ENCODE measurements around the gene TSR3. TPM values are rescaled to one million over a fixed set of nuclear protein-coding genes. Genes with fewer than 3 reads are reported as not detected.

The TSR3 gene
- polyA plus RNA-seq, 1 of the 3 experiments (the other 2 are of a cell fraction), result 87.3 TPM

DNA sequence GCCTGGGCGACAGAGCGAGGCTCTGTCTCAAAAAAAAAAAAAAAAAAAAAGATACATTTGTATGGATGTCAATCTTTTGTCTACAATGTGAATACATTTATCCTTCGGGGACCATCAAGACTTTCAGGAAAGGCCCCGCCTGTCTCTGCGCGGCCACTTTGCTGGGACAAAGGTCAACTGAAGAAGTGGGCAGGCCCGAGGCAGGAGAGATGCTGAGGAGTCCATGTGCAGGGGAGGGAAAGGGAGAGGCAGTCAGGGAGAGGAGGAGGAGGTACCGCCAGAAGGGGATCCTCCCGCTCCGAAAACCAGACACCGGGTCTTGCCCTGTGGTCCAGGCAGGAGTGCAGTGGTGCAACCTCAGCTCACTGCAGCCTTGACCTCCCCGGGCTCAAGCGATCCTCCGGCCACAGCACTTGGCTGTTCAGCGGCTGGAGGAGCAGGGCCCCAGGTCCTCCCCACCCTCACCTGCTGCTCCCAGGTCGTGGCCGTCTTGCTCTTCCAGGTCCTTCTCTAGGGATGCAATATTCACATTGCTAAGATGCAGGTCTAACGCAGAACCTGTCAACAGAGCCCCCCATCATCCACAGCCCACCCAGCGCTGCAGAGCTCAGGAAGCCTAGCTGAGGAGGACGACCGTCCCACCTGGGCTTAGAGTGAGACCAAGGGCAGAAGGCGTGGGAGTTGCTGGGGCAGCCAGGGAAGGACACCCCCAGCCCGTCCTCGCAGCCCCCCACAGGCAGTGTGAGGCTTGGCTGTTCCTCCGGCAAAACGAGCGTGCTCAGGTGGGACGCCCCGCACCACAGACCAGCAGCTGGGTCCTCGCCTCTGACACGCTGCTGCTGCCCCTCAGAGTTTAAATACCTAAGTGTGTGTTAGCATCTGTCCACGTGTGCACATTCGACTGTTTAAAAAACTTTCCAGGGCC, 19.6 kb upstream of the TSR3 start:
- Histone ChIP-seq H2AFZ (ENCODE audit: low read depth) (no peak overlapping the region), H3K9me2 (no peaks in the 10 kb centered on the region), H4K20me1 (ENCODE audit: insufficient read depth) (no peaks in the 10 kb centered on the region), H3K4me3 (ENCODE audit: low read depth in 2 of 2, low read length in 1 of 2) (no peak overlapping the region), H3K36me3 (replicated peaks in 1 of 2; ENCODE audit: control insufficient read depth in 1 of 2, insufficient read depth in 2 of 2, low read length in 1 of 2) (peaks cover 3 to 20% of the 10 kb centered on the region in 2 experiments), H3K27me3 (ENCODE audit: insufficient read depth) (no peaks in the 10 kb centered on the region), H3F3A (replicated peaks; ENCODE audit: insufficient read depth) (no peaks in the 10 kb centered on the region), H3K27ac (ENCODE audit: low read depth in 2 of 2, low read length in 1 of 2) (no peak overlapping the region), H3K4me1 (ENCODE audit: control insufficient read depth in 1 of 2, insufficient read depth in 2 of 2, low read depth in 1 of 2, low read length in 1 of 2) (no peaks in the 10 kb centered on the region), H3K4me2 (no peak overlapping the region), H3K79me2 (ENCODE audit: insufficient read depth) (no peaks in the 10 kb centered on the region; the same call in 1 of the 2 replicates), H3K9ac (no peak overlapping the region), H3K9me3 (no peaks in the 10 kb centered on the region)
- POLR2A ChIA-PET, result no interaction called here
- CTCF ChIA-PET, result interaction anchor here (0.7 kb wide), 1 partner anchor 8 kb away, joined by 3 read pairs; no protein-coding TSS in a partner anchor
- DNase-seq, result no peak
- WGBS (ENCODE audit: low lambda C conversion rate), result 93% methylated on average over 21 of the region's 33 CpGs
- TF ChIP-seq RAD21 (IDR thresholded peaks at IDR 0.05; ENCODE audit: low read length), result no peak
- no peak for TF ChIP-seq NRF1 (IDR thresholded peaks at IDR 0.05; ENCODE audit: low read depth, low read length)
- TF ChIP-seq GATA2 (CRISPR knock-in tag; IDR thresholded peaks at IDR 0.05), result no peak
- TF ChIP-seq, protein P1, sequence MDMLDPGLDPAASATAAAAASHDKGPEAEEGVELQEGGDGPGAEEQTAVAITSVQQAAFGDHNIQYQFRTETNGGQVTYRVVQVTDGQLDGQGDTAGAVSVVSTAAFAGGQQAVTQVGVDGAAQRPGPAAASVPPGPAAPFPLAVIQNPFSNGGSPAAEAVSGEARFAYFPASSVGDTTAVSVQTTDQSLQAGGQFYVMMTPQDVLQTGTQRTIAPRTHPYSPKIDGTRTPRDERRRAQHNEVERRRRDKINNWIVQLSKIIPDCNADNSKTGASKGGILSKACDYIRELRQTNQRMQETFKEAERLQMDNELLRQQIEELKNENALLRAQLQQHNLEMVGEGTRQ (IDR thresholded peaks at IDR 0.05; ENCODE audit: borderline replicate concordance, low read depth, low read length), result no peak

DNA sequence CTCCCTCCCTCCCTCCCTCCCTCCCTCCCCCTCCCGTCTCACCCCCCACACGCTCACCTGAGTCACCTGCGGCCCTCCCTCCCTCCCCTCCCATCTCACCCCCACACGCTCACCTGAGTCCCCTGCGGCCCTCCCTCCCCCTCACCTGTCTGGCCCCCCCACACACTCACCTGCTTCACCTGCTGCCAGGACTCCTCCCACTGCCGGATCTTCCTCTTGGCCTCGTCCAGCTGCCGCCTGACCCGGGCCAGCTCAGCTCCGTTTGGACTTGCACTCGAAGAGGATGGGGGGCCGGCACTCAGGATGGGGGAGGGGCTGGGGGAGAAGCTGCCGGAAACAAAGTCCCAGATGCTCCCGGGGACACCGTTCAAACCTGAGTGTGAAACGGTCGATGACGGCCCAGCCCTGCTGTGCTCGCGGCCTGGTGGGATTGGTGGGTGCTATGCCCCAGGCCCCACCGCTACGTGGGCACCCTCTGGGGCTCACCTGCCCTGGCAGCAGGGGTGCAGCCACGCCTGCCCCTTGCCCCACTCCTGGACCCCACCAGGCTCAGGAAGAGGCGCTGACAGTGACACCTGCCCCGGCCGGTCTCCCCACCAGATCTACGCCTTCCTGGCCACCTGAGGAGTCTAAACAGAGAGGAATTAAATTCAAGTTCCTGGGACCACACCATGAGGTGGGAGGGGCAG, 16.0 kb upstream of the TSR3 start:
- Histone ChIP-seq H3K4me1 (ENCODE audit: control insufficient read depth in 1 of 2, insufficient read depth in 2 of 2, low read depth in 1 of 2, low read length in 1 of 2) (no peaks in the 10 kb centered on the region), H3K4me2 (no peak overlapping the region), H4K20me1 (ENCODE audit: insufficient read depth) (peaks cover 5% of the 10 kb centered on the region; the same call in 1 of the 2 replicates), H3K79me2 (ENCODE audit: insufficient read depth) (peaks cover 3% of the 10 kb centered on the region; the same call in 1 of the 2 replicates), H3F3A (replicated peaks; ENCODE audit: insufficient read depth) (peaks cover 11% of the 10 kb centered on the region), H3K27ac (ENCODE audit: low read depth in 2 of 2, low read length in 1 of 2) (no peak overlapping the region), H3K9me2 (no peaks in the 10 kb centered on the region), H2AFZ (ENCODE audit: low read depth) (no peak overlapping the region), H3K27me3 (ENCODE audit: insufficient read depth) (no peaks in the 10 kb centered on the region), H3K4me3 (ENCODE audit: low read depth in 2 of 2, low read length in 1 of 2) (no peak overlapping the region), H3K9me3 (no peaks in the 10 kb centered on the region), H3K9ac (no peak overlapping the region), H3K36me3 (replicated peaks in 1 of 2; ENCODE audit: control insufficient read depth in 1 of 2, insufficient read depth in 2 of 2, low read length in 1 of 2) (peaks cover 10 to 53% of the 10 kb centered on the region in 2 experiments)
- TF ChIP-seq GATA2 (CRISPR knock-in tag; IDR thresholded peaks at IDR 0.05) (no peak), POLR2AphosphoS5 (IDR thresholded peaks at IDR 0.05; ENCODE audit: low read depth, low read length) (no peak), ELF1 (IDR thresholded peaks at IDR 0.05) (no peak), RXRA (IDR thresholded peaks at IDR 0.05; ENCODE audit: borderline replicate concordance, low read depth) (no peak), MEF2A (IDR thresholded peaks at IDR 0.05; ENCODE audit: borderline replicate concordance, low read depth) (no peak), NRF1 (IDR thresholded peaks at IDR 0.05; ENCODE audit: low read depth, low read length) (no peak), TCF12 (IDR thresholded peaks at IDR 0.05) (no peak), MXI1 (IDR thresholded peaks at IDR 0.05; ENCODE audit: low read depth, low read length) (no peak), JUND (IDR thresholded peaks at IDR 0.05) (no peak), CHD2 (IDR thresholded peaks at IDR 0.05; ENCODE audit: low read length, partially characterized antibody) (no peak), FOSL2 (IDR thresholded peaks at IDR 0.05; ENCODE audit: borderline replicate concordance, low read depth) (no peak), GABPA (IDR thresholded peaks at IDR 0.05; ENCODE audit: low read depth) (no peak)
- TF ChIP-seq, protein P2, sequence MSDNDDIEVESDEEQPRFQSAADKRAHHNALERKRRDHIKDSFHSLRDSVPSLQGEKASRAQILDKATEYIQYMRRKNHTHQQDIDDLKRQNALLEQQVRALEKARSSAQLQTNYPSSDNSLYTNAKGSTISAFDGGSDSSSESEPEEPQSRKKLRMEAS (IDR thresholded peaks at IDR 0.05; ENCODE audit: low read depth), result no peak
- TF ChIP-seq, protein P3, sequence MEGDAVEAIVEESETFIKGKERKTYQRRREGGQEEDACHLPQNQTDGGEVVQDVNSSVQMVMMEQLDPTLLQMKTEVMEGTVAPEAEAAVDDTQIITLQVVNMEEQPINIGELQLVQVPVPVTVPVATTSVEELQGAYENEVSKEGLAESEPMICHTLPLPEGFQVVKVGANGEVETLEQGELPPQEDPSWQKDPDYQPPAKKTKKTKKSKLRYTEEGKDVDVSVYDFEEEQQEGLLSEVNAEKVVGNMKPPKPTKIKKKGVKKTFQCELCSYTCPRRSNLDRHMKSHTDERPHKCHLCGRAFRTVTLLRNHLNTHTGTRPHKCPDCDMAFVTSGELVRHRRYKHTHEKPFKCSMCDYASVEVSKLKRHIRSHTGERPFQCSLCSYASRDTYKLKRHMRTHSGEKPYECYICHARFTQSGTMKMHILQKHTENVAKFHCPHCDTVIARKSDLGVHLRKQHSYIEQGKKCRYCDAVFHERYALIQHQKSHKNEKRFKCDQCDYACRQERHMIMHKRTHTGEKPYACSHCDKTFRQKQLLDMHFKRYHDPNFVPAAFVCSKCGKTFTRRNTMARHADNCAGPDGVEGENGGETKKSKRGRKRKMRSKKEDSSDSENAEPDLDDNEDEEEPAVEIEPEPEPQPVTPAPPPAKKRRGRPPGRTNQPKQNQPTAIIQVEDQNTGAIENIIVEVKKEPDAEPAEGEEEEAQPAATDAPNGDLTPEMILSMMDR (IDR thresholded peaks at IDR 0.05), result no peak
- TF ChIP-seq, protein P4, sequence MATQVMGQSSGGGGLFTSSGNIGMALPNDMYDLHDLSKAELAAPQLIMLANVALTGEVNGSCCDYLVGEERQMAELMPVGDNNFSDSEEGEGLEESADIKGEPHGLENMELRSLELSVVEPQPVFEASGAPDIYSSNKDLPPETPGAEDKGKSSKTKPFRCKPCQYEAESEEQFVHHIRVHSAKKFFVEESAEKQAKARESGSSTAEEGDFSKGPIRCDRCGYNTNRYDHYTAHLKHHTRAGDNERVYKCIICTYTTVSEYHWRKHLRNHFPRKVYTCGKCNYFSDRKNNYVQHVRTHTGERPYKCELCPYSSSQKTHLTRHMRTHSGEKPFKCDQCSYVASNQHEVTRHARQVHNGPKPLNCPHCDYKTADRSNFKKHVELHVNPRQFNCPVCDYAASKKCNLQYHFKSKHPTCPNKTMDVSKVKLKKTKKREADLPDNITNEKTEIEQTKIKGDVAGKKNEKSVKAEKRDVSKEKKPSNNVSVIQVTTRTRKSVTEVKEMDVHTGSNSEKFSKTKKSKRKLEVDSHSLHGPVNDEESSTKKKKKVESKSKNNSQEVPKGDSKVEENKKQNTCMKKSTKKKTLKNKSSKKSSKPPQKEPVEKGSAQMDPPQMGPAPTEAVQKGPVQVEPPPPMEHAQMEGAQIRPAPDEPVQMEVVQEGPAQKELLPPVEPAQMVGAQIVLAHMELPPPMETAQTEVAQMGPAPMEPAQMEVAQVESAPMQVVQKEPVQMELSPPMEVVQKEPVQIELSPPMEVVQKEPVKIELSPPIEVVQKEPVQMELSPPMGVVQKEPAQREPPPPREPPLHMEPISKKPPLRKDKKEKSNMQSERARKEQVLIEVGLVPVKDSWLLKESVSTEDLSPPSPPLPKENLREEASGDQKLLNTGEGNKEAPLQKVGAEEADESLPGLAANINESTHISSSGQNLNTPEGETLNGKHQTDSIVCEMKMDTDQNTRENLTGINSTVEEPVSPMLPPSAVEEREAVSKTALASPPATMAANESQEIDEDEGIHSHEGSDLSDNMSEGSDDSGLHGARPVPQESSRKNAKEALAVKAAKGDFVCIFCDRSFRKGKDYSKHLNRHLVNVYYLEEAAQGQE (IDR thresholded peaks at IDR 0.05; ENCODE audit: low read depth, low read length), result no peak
- 95% methylated on average over 20 of the region's 27 CpGs for WGBS (ENCODE audit: low lambda C conversion rate)
- POLR2A ChIA-PET, result no interaction called here
- DNase-seq, result no peak
- CTCF ChIA-PET, result no interaction called here

Data from SK-N-SH (cell line).